22Rv1 (cell line): ENCODE results near the gene TREML2.

ENCODE experiments used
- CTCF ChIP-seq: fragments of 450-650 bp; IDR thresholded peaks from 2 replicates; pipeline ENCODE4 v1.5.1; 2017; ENCODE audit warnings: mild to moderate bottlenecking
- ZFX ChIP-seq: fragments of 450-650 bp; IDR thresholded peaks from 2 replicates; pipeline ENCODE4 v1.6.1; 2017; ENCODE audit warnings: antibody characterized with exemption, borderline replicate concordance

DNA sequence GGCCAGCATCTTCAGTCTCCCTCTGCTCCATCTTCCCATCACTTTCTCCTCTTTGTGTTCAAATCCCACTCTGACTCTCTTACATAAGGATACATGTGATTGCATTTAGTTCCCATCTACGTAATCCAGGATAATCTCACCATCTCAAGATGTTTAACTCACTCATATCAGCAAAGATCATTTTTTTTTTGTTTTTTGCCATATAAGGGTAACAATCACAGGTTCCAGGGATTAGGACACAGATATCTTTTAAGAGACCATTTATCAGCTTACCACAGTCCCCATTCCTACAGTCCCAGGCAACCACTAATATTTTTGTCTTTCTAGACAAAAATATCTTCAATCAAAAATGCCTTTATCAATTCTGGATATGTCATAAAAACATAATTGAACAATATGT, 3.2 kb upstream of the TREML2 start:
- TF ChIP-seq CTCF (no peak), ZFX (no peak)
